Ovary (tissue), 9 donors: ENCODE data around the gene HDAC5. TPM values are rescaled to one million over a fixed set of nuclear protein-coding genes. Genes with fewer than 3 reads are reported as not detected.

Experiments used
- DNase-seq, 5 donors: peaks; one replicate each; pipeline ENCODE4 v3.0.0-alpha.2; 2019 to 2020
- H3K27ac ChIP-seq, 2 donors: fragments of 200-600 bp; one replicate each; pipeline versions ENCODE4 v1.5.1 to v1.8.0; 2019 to 2022
- H3K27me3 ChIP-seq: fragments of 200-600 bp; one replicate; pipeline ENCODE4 v1.8.0; 2022
- H3K36me3 ChIP-seq: fragments of 200-600 bp; sonication (generic); one replicate; pipeline ENCODE4 v1.5.1; 2019
- H3K4me1 ChIP-seq: one replicate; pipeline ENCODE4 v1.8.1; 2013; ENCODE audit warnings: mild to moderate bottlenecking, moderate library complexity; ENCODE audit not compliant: insufficient read depth
- H3K4me3 ChIP-seq: fragments of 200-600 bp; sonication (generic); one replicate; pipeline ENCODE4 v1.5.1; 2017
- H3K9me3 ChIP-seq, 2 donors: fragments of 200-600 bp in 1 of 2; sonication (generic) in 1 of 2; one replicate each; pipeline versions ENCODE4 v1.5.1 to v1.8.1; 2013 to 2019; ENCODE audit warnings: mild to moderate bottlenecking in 1 of 2, moderate library complexity in 1 of 2
- CTCF ChIP-seq, 3 donors: fragments of 450-650 bp in 2 of 3; fragments of 200-600 bp in 1 of 3; IDR thresholded peaks; one replicate each; pipeline versions ENCODE4 v1.5.1 to v1.8.0; 2016 to 2022; ENCODE audit warnings: antibody characterized with exemption in 3 of 3, mild to moderate bottlenecking in 1 of 3
- EP300 ChIP-seq: sonication (generic); formaldehyde crosslinking; IDR thresholded peaks from one replicate; pipeline ENCODE4 v1.6.1; 2017; ENCODE audit warnings: antibody characterized with exemption
- POLR2A ChIP-seq: fragments of 450-650 bp; IDR thresholded peaks from one replicate; pipeline ENCODE4 v1.6.1; 2017; ENCODE audit warnings: antibody characterized with exemption, mild to moderate bottlenecking, moderate library complexity
- WGBS, 3 donors: extraction: QIAGEN DNeasy Blood & Tissue Kit in 1 of 3; methylation state at CpG; one replicate each; pipeline versions ENCODE4 v1.1.5 to v1.1.7; 2013 to 2017; 5-methylcytosine and 5-hydroxymethylcytosine counted together
- intact Hi-C, 4 donors: fragments of 100-400 bp; cut with DNase I; formaldehyde crosslinking; loops; one replicate each; pipeline versions ENCODE4 v1.11.0 to v1.15.1; 2022 to 2023
- polyA plus RNA-seq, 2 donors: library from polyadenylated mRNA; stranded (reverse); fragments of 200-250 nt in 1 of 2; fragments of 350-450 nt in 1 of 2; fragmentation: Illumina TruSeq in 1 of 2; extraction: RNeasy Lipid Tissue Mini Kit (QIAGEN cat#74804) in 1 of 2; gene quantifications; one replicate each; pipeline ENCODE4 v1.2.3, GENCODE V29; 2013 to 2014
- total RNA-seq, 7 donors: library from RNA; depleted of rRNA in 2 of 7; stranded (reverse); fragments of >200 nt in 2 of 7; fragmentation: NEBNext Ultra II Directional in 3 of 7; extraction: Animal tissue kit (Norgen Biotek cat#: 25700) in 3 of 7; gene quantifications; one replicate each; pipeline versions ENCODE4 v1.1.0 to v1.2.4, GENCODE V29; 2016 to 2023
- donor health status: DM: no; HTN: no; CAD: no; lungs with moderate emphysema.
- donor health status: DM: no; HTN: no; CAD: no.
- donor health status: Bipolar disorder and iron deficiency.
- donor health status: DM: yes; HTN: yes; CAD: no.
- donor health status: DM: no; HTN: no; CAD: no.
- donor health status: DM: yes; HTN: yes; CAD: no.

Gene HDAC5
- total and polyA plus RNA-seq, 9 donors = 11.4 to 97.6 (median 67.2) TPM

- Histone ChIP-seq H3K4me3 (no peak overlapping the region), H3K9me3 (no peaks in the 10 kb centered on the region), H3K4me1 (peaks cover 2% of the 10 kb centered on the region), H3K36me3 (no peaks in the 10 kb centered on the region), H3K27me3 (no peaks in the 10 kb centered on the region), H3K27ac (peak overlapping the region; percentile 48 to 67)
- WGBS, 3 donors = 60 to 71% (median 63%) methylated on average over 5 of the region's 5 CpGs
- intact Hi-C loops = no loop called here
- DNase-seq = no peak
- TF ChIP-seq CTCF (IDR thresholded peaks at IDR 0.05) (no peak), EP300 (no peak), POLR2A (no peak)
Observed at GRCh38 chr17:44085908-44086307, 37.5 kb downstream of the HDAC5 start.

GRCh38 chr17:44084921-44085320 lies 38.5 kb downstream of the HDAC5 start:
- DNase-seq = no peak
- Histone ChIP-seq H3K9me3 (no peaks in the 10 kb centered on the region), H3K4me3 (no peak overlapping the region), H3K27me3 (no peaks in the 10 kb centered on the region), H3K36me3 (no peaks in the 10 kb centered on the region), H3K4me1 (peaks cover 2% of the 10 kb centered on the region), H3K27ac (no peak overlapping the region)
- TF ChIP-seq EP300 = no peak
- TF ChIP-seq POLR2A = no peak
- no peak for TF ChIP-seq CTCF (IDR thresholded peaks at IDR 0.05)
- WGBS, 3 donors = 84 to 91% (median 86%) methylated on average over 7 of the region's 7 CpGs
- intact Hi-C loops = no loop called here

GRCh38 chr17:44084131-44084538 lies 39.3 kb downstream of the HDAC5 start:
- DNase-seq = no peak
- Histone ChIP-seq H3K4me1 (peaks cover 2% of the 10 kb centered on the region), H3K27me3 (no peaks in the 10 kb centered on the region), H3K27ac (no peak overlapping the region), H3K36me3 (no peaks in the 10 kb centered on the region), H3K4me3 (no peak overlapping the region), H3K9me3 (no peaks in the 10 kb centered on the region)
- TF ChIP-seq CTCF (IDR thresholded peaks at IDR 0.05) = no peak
- no peak for TF ChIP-seq POLR2A
- no peak for TF ChIP-seq EP300
- WGBS, 3 donors = 61 to 65% (median 63%) methylated on average over 8 to 10 of the region's 10 CpGs
- intact Hi-C loops = no loop called here

- no peak for DNase-seq
- Histone ChIP-seq H3K27me3 (no peaks in the 10 kb centered on the region), H3K9me3 (no peaks in the 10 kb centered on the region), H3K4me1 (peaks cover 2% of the 10 kb centered on the region), H3K27ac (no peak overlapping the region), H3K4me3 (no peak overlapping the region), H3K36me3 (no peaks in the 10 kb centered on the region)
- WGBS, 3 donors = 82 to 84% (median 82%) methylated on average over 12 of the region's 12 CpGs
- intact Hi-C loops = no loop called here
- TF ChIP-seq EP300 (no peak), CTCF (IDR thresholded peaks at IDR 0.05) (no peak)
Observed at GRCh38 chr17:44083250-44083849, 40.1 kb downstream of the HDAC5 start.
